Neuronal stem cell (in vitro differentiated cells): Measurements from ENCODE around the gene KRTAP5-7.

Experiments
- DNase-seq: peaks from one replicate; pipeline ENCODE4 v3.0.0-alpha.2; 2013; ENCODE audit warnings: low spot score
- H2AFZ ChIP-seq: one replicate; pipeline ENCODE4 v1.6.1; 2013; ENCODE audit warnings: mild to moderate bottlenecking, low read length, inconsistent platforms
- H2AK5ac ChIP-seq: 2 replicates; pipeline ENCODE4 v1.6.1; 2013; ENCODE audit warnings: low read depth, mild to moderate bottlenecking, inconsistent platforms, low read length, moderate library complexity, mixed read lengths
- H2BK120ac ChIP-seq: 2 replicates; pipeline ENCODE4 v1.6.1; 2013; ENCODE audit warnings: low read depth, mild to moderate bottlenecking, inconsistent platforms, low read length, moderate library complexity, mixed read lengths
- H2BK12ac ChIP-seq: one replicate; pipeline ENCODE4 v1.6.1; 2013; ENCODE audit warnings: low read length, inconsistent platforms
- H2BK15ac ChIP-seq: 2 replicates; pipeline ENCODE4 v1.6.1; 2013; ENCODE audit warnings: mild to moderate bottlenecking, low read length, inconsistent platforms, mixed read lengths
- H2BK5ac ChIP-seq: one replicate; pipeline ENCODE4 v1.6.1; 2013; ENCODE audit warnings: inconsistent platforms, mild to moderate bottlenecking, low read length, moderate library complexity
- H3K14ac ChIP-seq: one replicate; pipeline ENCODE4 v1.6.1; 2013; ENCODE audit warnings: low read length, inconsistent platforms
- H3K18ac ChIP-seq: 2 replicates; pipeline ENCODE4 v1.6.1; 2013; ENCODE audit warnings: low read length, inconsistent platforms
- H3K23ac ChIP-seq: 2 replicates; pipeline ENCODE4 v1.6.1; 2013; ENCODE audit warnings: low read depth, mild to moderate bottlenecking, mixed read lengths, low read length, inconsistent platforms; ENCODE audit not compliant: poor library complexity
- H3K27ac ChIP-seq: replicated peaks from 3 replicates; pipeline ENCODE4 v1.5.1; 2013; ENCODE audit warnings: low read length, inconsistent platforms
- H3K27me3 ChIP-seq, 3 experiments: 2 replicates each; pipeline ENCODE4 v1.6.1; 2013; ENCODE audit warnings: low read length in 3 of 3, mild to moderate bottlenecking in 2 of 3, inconsistent platforms in 1 of 3, low read depth in 1 of 3, mixed read lengths in 1 of 3, moderate library complexity in 1 of 3; ENCODE audit not compliant: control insufficient read depth in 3 of 3, insufficient read depth in 3 of 3
- H3K36me3 ChIP-seq, 2 donors: replicated peaks in 1 of 2; 2 replicates each; pipeline ENCODE4 v1.6.1; 2013; ENCODE audit warnings: low read length in 2 of 2; ENCODE audit not compliant: control insufficient read depth in 2 of 2, insufficient read depth in 2 of 2
- H3K4ac ChIP-seq: 2 replicates; pipeline ENCODE4 v1.6.1; 2013; ENCODE audit warnings: inconsistent platforms, mild to moderate bottlenecking, low read length, moderate library complexity
- H3K4me1 ChIP-seq, 2 donors: 1 replicate in 1 of 2; 2 replicates in 1 of 2; pipeline ENCODE4 v1.6.1; 2013; ENCODE audit warnings: low read length in 2 of 2, low read depth in 1 of 2; ENCODE audit not compliant: control insufficient read depth in 2 of 2, insufficient read depth in 1 of 2
- H3K4me2 ChIP-seq: one replicate; pipeline ENCODE4 v1.6.1; 2013; ENCODE audit warnings: mild to moderate bottlenecking, low read length, inconsistent platforms; ENCODE audit not compliant: insufficient read depth, poor library complexity, severe bottlenecking
- H3K4me3 ChIP-seq, 2 donors: 2 replicates each; pipeline ENCODE4 v1.5.1; 2013; ENCODE audit warnings: low read length in 2 of 2, mild to moderate bottlenecking in 2 of 2, inconsistent platforms in 1 of 2, moderate library complexity in 1 of 2
- H3K79me1 ChIP-seq: one replicate; pipeline ENCODE4 v1.6.1; 2013; ENCODE audit warnings: low read depth, mild to moderate bottlenecking, inconsistent platforms, low read length, moderate library complexity
- H3K9ac ChIP-seq: one replicate; pipeline ENCODE4 v1.6.1; 2013; ENCODE audit warnings: mild to moderate bottlenecking, low read depth, low read length, inconsistent platforms; ENCODE audit not compliant: poor library complexity
- H3K9me3 ChIP-seq, 2 donors: replicated peaks in 1 of 2; 2 replicates each; pipeline versions ENCODE3 to v1.6.1; 2013; ENCODE audit warnings: low read length in 2 of 2, mild to moderate bottlenecking in 2 of 2, inconsistent platforms in 1 of 2, low read depth in 1 of 2, mixed read lengths in 1 of 2, moderate library complexity in 1 of 2; ENCODE audit not compliant: control insufficient read depth in 2 of 2, insufficient read depth in 1 of 2
- H4K8ac ChIP-seq: one replicate; pipeline ENCODE4 v1.6.1; 2013; ENCODE audit warnings: low read depth, mild to moderate bottlenecking, inconsistent platforms, low read length, moderate library complexity
- H4K91ac ChIP-seq: one replicate; pipeline ENCODE4 v1.6.1; 2013; ENCODE audit warnings: low read length, low read depth, mild to moderate bottlenecking, inconsistent platforms; ENCODE audit not compliant: poor library complexity
- WGBS, 2 donors: extraction: QIAGEN DNeasy Blood & Tissue Kit; methylation state at CpG; one replicate each; pipeline ENCODE4 v1.1.7; 2013; ENCODE audit warnings: missing lambda C conversion rate in 2 of 2, mixed read lengths in 1 of 2; ENCODE audit not compliant: insufficient read length in 2 of 2, insufficient replicate concordance in 1 of 2; ENCODE audit errors: extremely low coverage in 2 of 2; 5-methylcytosine and 5-hydroxymethylcytosine counted together

The KRTAP5-7 gene

DNA sequence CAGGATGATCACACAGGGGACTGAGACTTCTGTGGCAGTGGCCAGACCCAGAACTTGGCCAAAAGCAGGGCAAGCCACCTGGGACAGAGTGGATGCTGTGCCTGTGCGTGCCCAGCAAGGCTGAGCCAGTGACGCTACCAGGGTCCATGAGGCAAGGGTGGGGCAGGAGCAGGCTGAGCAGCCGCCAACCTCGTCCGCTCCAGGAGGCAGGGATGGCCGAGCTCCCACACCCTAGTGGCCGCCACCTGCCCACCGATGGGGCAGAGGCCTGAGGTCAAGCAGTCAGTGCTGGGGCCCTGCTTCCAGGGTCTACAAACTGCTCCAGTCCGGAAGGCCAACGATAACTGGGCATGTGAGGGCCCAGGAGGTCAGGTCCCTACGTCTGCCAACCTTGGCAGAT is 28.4 kb downstream of the KRTAP5-7 start:
- Histone ChIP-seq H3K23ac (no peak overlapping the region), H4K91ac (no peak overlapping the region), H3K14ac (peak overlapping the region; percentile 47), H2BK120ac (no peak overlapping the region), H2BK5ac (peak overlapping the region; percentile 75), H2BK12ac (no peak overlapping the region), H3K4me3 (no peak overlapping the region), H2AK5ac (no peak overlapping the region), H3K79me1 (no peaks in the 10 kb centered on the region), H2AFZ (no peak overlapping the region), H3K9me3 (no peaks in the 10 kb centered on the region), H3K9ac (peak overlapping the region; percentile 6), H3K4me2 (no peak overlapping the region), H3K36me3 (no peaks in the 10 kb centered on the region), H3K4ac (no peak overlapping the region), H3K27me3 (no peaks in the 10 kb centered on the region), H3K27ac (no peak overlapping the region), H4K8ac (no peak overlapping the region), H3K4me1 (no peaks in the 10 kb centered on the region), H2BK15ac (no peak overlapping the region), H3K18ac (no peak overlapping the region)
- DNase-seq = no peak
- WGBS, 2 donors = no CpG with 5 or more reads among the region's 11 CpGs

DNA sequence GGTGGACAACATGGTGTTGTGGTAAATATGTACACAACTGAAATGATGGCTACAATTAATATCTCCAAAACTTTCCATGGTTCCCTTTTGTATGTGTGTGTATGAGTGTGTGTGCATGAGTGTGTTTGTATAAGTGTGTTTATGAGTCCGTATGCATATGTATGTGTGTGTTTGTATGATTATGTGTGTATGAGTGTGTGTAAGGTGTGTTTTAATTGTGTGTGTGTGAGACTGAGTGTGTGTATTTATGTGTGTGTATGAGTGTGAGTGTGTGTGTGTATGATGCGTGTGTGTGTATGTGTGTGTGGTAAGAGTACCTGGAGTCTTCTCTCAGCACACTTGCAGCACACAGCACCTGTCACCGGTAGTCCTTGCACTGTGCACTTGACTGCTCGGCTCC is 29.0 kb downstream of the KRTAP5-7 start:
- Histone ChIP-seq H2BK5ac (no peak overlapping the region), H3K4me1 (no peaks in the 10 kb centered on the region), H3K27me3 (no peaks in the 10 kb centered on the region)

DNA sequence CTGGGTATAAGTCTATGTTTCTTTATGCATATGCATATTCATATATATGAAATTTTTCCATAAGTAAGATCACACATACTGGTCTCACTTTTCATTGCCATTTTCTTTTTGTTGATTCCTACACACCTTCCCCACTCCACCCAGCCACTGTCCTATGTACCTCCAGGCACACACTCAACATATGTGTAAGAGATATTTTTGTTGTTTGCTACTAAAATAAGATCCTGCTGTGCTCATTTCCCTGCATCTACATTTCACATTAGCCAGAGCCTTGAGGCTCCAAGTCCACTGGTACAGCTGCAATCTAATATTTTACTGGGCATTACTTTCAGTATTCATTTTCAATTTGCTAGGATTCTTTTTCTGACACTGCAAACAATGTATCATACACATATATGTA is 30.2 kb downstream of the KRTAP5-7 start:
- no peak overlapping the region for H4K91ac ChIP-seq
- H3K4ac ChIP-seq = no peak overlapping the region
- H3K9me3 ChIP-seq = no peaks in the 10 kb centered on the region
- no peak overlapping the region for H3K18ac ChIP-seq
- no peaks in the 10 kb centered on the region for H3K4me1 ChIP-seq
- no peak overlapping the region for H3K27ac ChIP-seq
- H3K14ac ChIP-seq = no peak overlapping the region
- H3K36me3 ChIP-seq = no peaks in the 10 kb centered on the region
- no peak overlapping the region for H2BK5ac ChIP-seq
- H3K9ac ChIP-seq = no peak overlapping the region
- H3K4me2 ChIP-seq = no peak overlapping the region
- H2AFZ ChIP-seq = no peak overlapping the region
- DNase-seq = no peak
- no peak overlapping the region for H2BK15ac ChIP-seq
- no peaks in the 10 kb centered on the region for H3K79me1 ChIP-seq
- no peak overlapping the region for H2BK120ac ChIP-seq
- H3K27me3 ChIP-seq = no peaks in the 10 kb centered on the region
- no peak overlapping the region for H2BK12ac ChIP-seq
- H4K8ac ChIP-seq = no peak overlapping the region
- no peak overlapping the region for H2AK5ac ChIP-seq
- H3K4me3 ChIP-seq = no peak overlapping the region
- no peak overlapping the region for H3K23ac ChIP-seq

More for the DNA sequence above, 29.0 kb downstream of the KRTAP5-7 start:
- Histone ChIP-seq H3K14ac (no peak overlapping the region), H2AK5ac (no peak overlapping the region), H3K9ac (no peak overlapping the region), H3K27ac (no peak overlapping the region), H3K23ac (no peak overlapping the region), H2AFZ (no peak overlapping the region), H2BK120ac (no peak overlapping the region), H3K4ac (no peak overlapping the region), H3K9me3 (no peaks in the 10 kb centered on the region), H3K4me2 (no peak overlapping the region), H3K18ac (no peak overlapping the region), H3K4me3 (no peak overlapping the region), H4K91ac (no peak overlapping the region), H2BK12ac (no peak overlapping the region), H3K36me3 (no peaks in the 10 kb centered on the region), H2BK15ac (no peak overlapping the region), H4K8ac (no peak overlapping the region), H3K79me1 (no peaks in the 10 kb centered on the region)
- DNase-seq = no peak
- WGBS, 2 donors = 100% methylated on average over 2 of the region's 4 CpGs; no CpG with 5 or more reads in 1 of the 2 donors

DNA sequence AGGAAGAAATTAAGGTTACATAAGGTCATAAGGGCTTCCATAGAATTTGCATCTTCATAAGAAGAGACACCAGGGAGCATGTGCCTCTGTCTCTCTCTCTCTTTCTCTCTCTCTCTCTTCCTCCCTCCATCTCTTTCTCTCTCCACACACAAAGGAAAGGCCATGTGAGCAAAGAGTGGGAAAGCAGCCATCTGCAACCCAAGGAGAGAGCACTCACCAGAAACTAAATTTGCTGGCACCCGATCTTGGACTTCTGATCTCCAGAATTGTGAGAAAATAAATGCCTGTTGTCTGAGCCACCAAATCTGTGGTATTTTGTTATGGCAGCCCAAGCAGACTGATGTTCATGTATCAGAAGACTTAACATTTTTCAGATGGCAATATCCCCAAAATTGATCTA is 31.9 kb downstream of the KRTAP5-7 start:
- no peak overlapping the region for H3K4ac ChIP-seq
- no peak overlapping the region for H2AFZ ChIP-seq
- DNase-seq = no peak
- WGBS, 2 donors = no CpG with 5 or more reads among the region's 1 CpG
- H3K14ac ChIP-seq = no peak overlapping the region
- no peak overlapping the region for H3K18ac ChIP-seq
- no peak overlapping the region for H3K27ac ChIP-seq
- H3K9ac ChIP-seq = no peak overlapping the region
- H2BK5ac ChIP-seq = no peak overlapping the region
- no peak overlapping the region for H3K23ac ChIP-seq
- no peaks in the 10 kb centered on the region for H3K79me1 ChIP-seq
- peaks cover 0 to 2% (median 0%) of the 10 kb centered on the region in 3 experiments for H3K27me3 ChIP-seq
- no peak overlapping the region for H3K4me2 ChIP-seq
- H2BK15ac ChIP-seq = no peak overlapping the region
- H3K9me3 ChIP-seq = no peaks in the 10 kb centered on the region
- H4K91ac ChIP-seq = no peak overlapping the region
- H3K4me3 ChIP-seq = no peak overlapping the region
- H3K36me3 ChIP-seq = no peaks in the 10 kb centered on the region
- no peak overlapping the region for H2BK120ac ChIP-seq
- no peak overlapping the region for H2AK5ac ChIP-seq
- no peaks in the 10 kb centered on the region for H3K4me1 ChIP-seq
- no peak overlapping the region for H2BK12ac ChIP-seq
- H4K8ac ChIP-seq = no peak overlapping the region
